H1 (cell line): ENCODE data around the gene ETDB. TPM values are rescaled to one million over a fixed set of nuclear protein-coding genes. Genes with fewer than 3 reads are reported as not detected.

Experiments
- CTCF ChIA-PET: fragments of 300-600 bp; sonication (Branson Sonifier 250); formaldehyde crosslinking; loops from one replicate; lab custom pipeline; 2021; ENCODE audit not compliant: partially characterized antibody; lab: Charles Lee
- POLR2A ChIA-PET: fragments of 300-600 bp; sonication (Branson Sonifier 250); formaldehyde crosslinking; loops from one replicate; lab custom pipeline; 2021; ENCODE audit warnings: inconsistent platforms; ENCODE audit not compliant: partially characterized antibody; lab: Charles Lee
- DNase-seq, 2 experiments: peaks; one replicate each; pipeline versions ENCODE4 v3.0.0 to v3.0.0-alpha.2; 2010 to 2022; ENCODE audit warnings: low spot score in 2 of 2, low read depth in 1 of 2, mixed read lengths in 1 of 2
- FAIRE-seq: peaks from 2 replicates; lab custom pipeline; 2011; peaks lifted over from hg19 to GRCh38; lab: Jason Lieb, UNC
- H2AFZ ChIP-seq: 2 replicates; pipeline ENCODE4 v1.8.1; 2012; ENCODE audit warnings: low read length, inconsistent platforms
- H2AK5ac ChIP-seq: 2 replicates; pipeline ENCODE4 v1.6.1; 2013; ENCODE audit warnings: low read depth, low read length
- H2BK120ac ChIP-seq: replicated peaks from 2 replicates; pipeline ENCODE3; 2013; ENCODE audit warnings: low read depth, low read length, inconsistent platforms
- H2BK12ac ChIP-seq: 2 replicates; pipeline ENCODE4 v1.6.1; 2013; ENCODE audit warnings: low read depth, low read length
- H2BK15ac ChIP-seq: 2 replicates; pipeline ENCODE4 v1.6.1; 2013; ENCODE audit warnings: low read length
- H2BK20ac ChIP-seq: 2 replicates; pipeline ENCODE4 v1.6.1; 2013; ENCODE audit warnings: low read length
- H2BK5ac ChIP-seq: 2 replicates; pipeline ENCODE4 v1.6.1; 2013; ENCODE audit warnings: low read depth, low read length
- H3K14ac ChIP-seq: 2 replicates; pipeline ENCODE4 v1.6.1; 2013; ENCODE audit warnings: inconsistent platforms; ENCODE audit not compliant: insufficient read length
- H3K18ac ChIP-seq: 2 replicates; pipeline ENCODE4 v1.6.1; 2013; ENCODE audit warnings: low read length; ENCODE audit errors: extremely low read depth
- H3K23ac ChIP-seq: 2 replicates; pipeline ENCODE4 v1.6.1; 2013; ENCODE audit warnings: inconsistent platforms; ENCODE audit not compliant: insufficient read length
- H3K23me2 ChIP-seq: 2 replicates; pipeline ENCODE4 v1.6.1; 2013; ENCODE audit warnings: low read depth, low read length
- H3K27ac ChIP-seq: 2 replicates; pipeline ENCODE4 v1.6.1; 2011; ENCODE audit warnings: low read depth, low read length, inconsistent platforms
- H3K27me3 ChIP-seq, 4 experiments: replicated peaks in 1 of 4; 1 replicate in 1 of 4; 2 replicates in 3 of 4; pipeline versions ENCODE4 v1.6.1 to v1.8.1; 2011 to 2013; ENCODE audit warnings: low read length in 3 of 4, mild to moderate bottlenecking in 3 of 4, inconsistent platforms in 2 of 4, mixed read lengths in 2 of 4, moderate library complexity in 1 of 4; ENCODE audit not compliant: control insufficient read depth in 3 of 4, insufficient read depth in 3 of 4; ENCODE audit errors: extremely low read depth in 1 of 4
- H3K36me3 ChIP-seq, 4 experiments: 2 replicates each; pipeline versions ENCODE4 v1.6.1 to v1.8.1; 2011 to 2013; ENCODE audit warnings: mild to moderate bottlenecking in 4 of 4, low read length in 3 of 4, moderate library complexity in 2 of 4, control low read depth in 1 of 4, inconsistent platforms in 1 of 4; ENCODE audit not compliant: insufficient read depth in 4 of 4, control insufficient read depth in 2 of 4
- H3K4ac ChIP-seq: replicated peaks from 2 replicates; pipeline ENCODE3; 2013; ENCODE audit warnings: low read length, low read depth, mixed read lengths, inconsistent platforms; ENCODE audit not compliant: insufficient read length
- H3K4me1 ChIP-seq, 4 experiments: replicated peaks in 1 of 4; 1 replicate in 1 of 4; 2 replicates in 3 of 4; pipeline versions ENCODE4 v1.6.1 to v1.8.1; 2011 to 2013; ENCODE audit warnings: low read length in 3 of 4, inconsistent platforms in 2 of 4, mixed read lengths in 1 of 4; ENCODE audit not compliant: insufficient read depth in 4 of 4, control insufficient read depth in 3 of 4
- H3K4me2 ChIP-seq, 2 experiments: 2 replicates each; pipeline versions ENCODE4 v1.6.1 to v1.8.1; 2011 to 2013; ENCODE audit warnings: low read depth in 2 of 2, low read length in 2 of 2, control low read depth in 1 of 2, inconsistent platforms in 1 of 2, mild to moderate bottlenecking in 1 of 2; ENCODE audit not compliant: insufficient read depth in 1 of 2
- H3K4me3 ChIP-seq, 4 experiments: fragments of 200-600, 300-600 bp in 1 of 4; sonication (generic), shearing (Covaris generic), sonication (Bioruptor Twin) in 1 of 4; 2 replicates each; pipeline versions ENCODE4 v1.5.1 to v1.8.1; 2011 to 2016; ENCODE audit warnings: low read length in 4 of 4, low read depth in 3 of 4, control low read depth in 2 of 4, inconsistent platforms in 2 of 4, mild to moderate bottlenecking in 2 of 4, mixed read lengths in 1 of 4, moderate library complexity in 1 of 4; ENCODE audit not compliant: insufficient read depth in 2 of 4; ENCODE audit errors: extremely low read depth in 1 of 4
- H3K56ac ChIP-seq: replicated peaks from 2 replicates; pipeline ENCODE3; 2013; ENCODE audit warnings: low read depth, mild to moderate bottlenecking, mixed read lengths, low read length, inconsistent platforms; ENCODE audit not compliant: insufficient read length
- H3K79me1 ChIP-seq: 2 replicates; pipeline ENCODE4 v1.6.1; 2013; ENCODE audit warnings: low read depth, low read length, control low read depth
- H3K79me2 ChIP-seq, 2 experiments: 2 replicates each; pipeline versions ENCODE4 v1.6.1 to v1.8.1; 2012 to 2013; ENCODE audit warnings: low read length in 2 of 2, mild to moderate bottlenecking in 2 of 2, inconsistent platforms in 1 of 2; ENCODE audit not compliant: insufficient read depth in 2 of 2, control insufficient read depth in 1 of 2
- H3K9ac ChIP-seq, 4 experiments: replicated peaks in 1 of 4; 1 replicate in 1 of 4; 2 replicates in 3 of 4; pipeline versions ENCODE4 v1.6.1 to v1.8.1; 2011 to 2013; ENCODE audit warnings: low read depth in 3 of 4, low read length in 3 of 4, control low read depth in 2 of 4, mild to moderate bottlenecking in 2 of 4, moderate library complexity in 2 of 4, inconsistent platforms in 1 of 4; ENCODE audit errors: extremely low read depth in 1 of 4
- H3K9me3 ChIP-seq, 2 experiments: 2 replicates each; pipeline versions ENCODE4 v1.6.1 to v1.8.1; 2012 to 2013; ENCODE audit warnings: mild to moderate bottlenecking in 2 of 2, moderate library complexity in 2 of 2, control low read depth in 1 of 2, inconsistent platforms in 1 of 2, low read depth in 1 of 2, low read length in 1 of 2, mixed read lengths in 1 of 2; ENCODE audit not compliant: insufficient read depth in 2 of 2
- H4K20me1 ChIP-seq, 2 experiments: replicated peaks in 1 of 2; 2 replicates each; pipeline versions ENCODE3 to v1.8.1; 2011 to 2013; ENCODE audit warnings: inconsistent platforms in 2 of 2, low read length in 2 of 2, mild to moderate bottlenecking in 1 of 2; ENCODE audit not compliant: insufficient read depth in 2 of 2, control insufficient read depth in 1 of 2
- H4K5ac ChIP-seq: 2 replicates; pipeline ENCODE4 v1.6.1; 2013; ENCODE audit warnings: low read length, low read depth, mixed read lengths, inconsistent platforms; ENCODE audit not compliant: insufficient read length
- H4K8ac ChIP-seq: 2 replicates; pipeline ENCODE4 v1.8.0; 2013; ENCODE audit warnings: mild to moderate bottlenecking, moderate library complexity, low read length, inconsistent platforms; ENCODE audit not compliant: insufficient read depth; ENCODE audit errors: extremely low read depth
- H4K91ac ChIP-seq: replicated peaks from 2 replicates; pipeline ENCODE3; 2013; ENCODE audit warnings: low read length, mixed read lengths, inconsistent platforms; ENCODE audit not compliant: insufficient read length
- SAP30 ChIP-seq: fragments of 300-600 bp; sonication (generic); IDR thresholded peaks from 2 replicates; pipeline ENCODE4 v1.7.1; 2012; ENCODE audit warnings: low read length, moderate library complexity, mild to moderate bottlenecking, inconsistent platforms; ENCODE audit not compliant: insufficient read depth, insufficient replicate concordance
- SP4 ChIP-seq: IDR thresholded peaks from 2 replicates; pipeline ENCODE4 v1.6.1; 2012; ENCODE audit warnings: low read length, inconsistent platforms
- TEAD4 ChIP-seq: IDR thresholded peaks from 2 replicates; pipeline ENCODE4 v1.6.1; 2012; ENCODE audit warnings: low read depth, low read length, inconsistent platforms, mixed read lengths
- WGBS, 2 experiments: shearing (Covaris generic) in 1 of 2; methylation state at CpG; one replicate each; pipeline versions ENCODE4 v1.1.6 to v1.1.7; 2013 to 2015; ENCODE audit warnings: low lambda C conversion rate in 2 of 2, mixed read lengths in 2 of 2, inconsistent platforms in 1 of 2, low coverage in 1 of 2, missing lambda C conversion rate in 1 of 2; ENCODE audit not compliant: insufficient replicate concordance in 2 of 2, insufficient coverage in 1 of 2, insufficient read length in 1 of 2; ENCODE audit errors: extremely low coverage in 1 of 2, missing lambda C conversion rate in 1 of 2; 5-methylcytosine and 5-hydroxymethylcytosine counted together
- polyA plus RNA-seq, 7 experiments: library from polyadenylated mRNA; depleted of rRNA in 3 of 7; stranded (reverse) in 5 of 7; unstranded in 2 of 7; fragments of >200 nt in 5 of 7; fragments of 200-250 nt in 2 of 7; gene quantifications; 1 replicate in 5 of 7; 2 replicates in 1 of 7; 4 replicates in 1 of 7; pipeline versions ENCODE4 v1.2.1 to v1.2.3, GENCODE V29; 2011 to 2013; ENCODE audit warnings: missing spikeins in 2 of 7, mixed read lengths in 2 of 7
- total RNA-seq: library from RNA; stranded (reverse); fragmentation: NEBNext Ultra II Directional; extraction: Animal tissue kit (Norgen Biotek cat#: 25700); gene quantifications from 2 replicates; pipeline ENCODE4 v1.2.1, GENCODE V29; 2021
- TF ChIP-seq, protein P1 (sequence below): IDR thresholded peaks from 2 replicates; pipeline ENCODE4 v1.6.1; 2012; ENCODE audit warnings: inconsistent platforms

The ETDB gene
- total and polyA plus RNA-seq, 2 of the 8 experiments (the other 6 are each of a cell fraction or from before 2014, with no cell fraction given) = not detected

DNA sequence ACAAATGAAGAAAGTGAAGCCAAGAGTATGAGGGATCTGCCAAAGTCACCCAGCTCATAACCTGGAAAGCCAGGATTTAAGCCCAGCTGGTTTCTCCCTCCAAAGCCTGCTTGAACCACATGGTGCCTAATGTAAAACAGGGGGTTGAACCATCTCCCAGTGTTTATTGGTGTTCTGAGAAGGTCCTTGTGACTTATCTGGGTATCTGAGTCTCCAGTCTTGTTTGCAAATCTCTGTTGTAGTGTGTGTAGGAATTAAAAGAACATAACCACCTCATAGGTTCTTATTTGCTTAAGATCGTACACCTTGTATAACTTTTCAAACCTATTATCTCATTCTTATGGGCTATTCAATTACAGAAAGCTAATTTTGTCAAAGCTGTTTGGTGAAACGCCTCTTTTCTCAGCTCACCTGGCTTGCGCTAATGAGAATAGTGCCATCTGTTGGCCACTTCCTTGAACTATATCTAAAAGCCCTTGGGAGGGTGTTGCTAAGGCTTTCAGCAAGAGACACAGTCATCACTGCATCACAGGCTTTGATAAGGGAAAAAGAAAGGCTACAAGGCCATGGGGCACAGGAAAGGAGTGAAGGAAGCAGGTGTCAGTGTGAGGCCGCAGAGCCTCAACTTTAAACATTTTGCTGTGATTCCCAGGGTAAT is 34.0 kb downstream of the ETDB start:
- Histone ChIP-seq H2AK5ac (no peak overlapping the region), H2BK12ac (no peak overlapping the region), H3K4me3 (no peak overlapping the region), H3K36me3 (no peaks in the 10 kb centered on the region), H2BK5ac (no peak overlapping the region), H4K20me1 (no peaks in the 10 kb centered on the region), H4K5ac (no peak overlapping the region), H3K9me3 (peaks cover 3 to 9% of the 10 kb centered on the region in 2 experiments; a peak in 2 of 4 replicates), H2BK20ac (no peak overlapping the region), H4K8ac (no peak overlapping the region), H3K4me2 (peak overlapping the region in 1 of 2 experiments; percentile 31; a peak in 1 of 4 replicates), H3K79me2 (no peaks in the 10 kb centered on the region), H2AFZ (peak overlapping the region; percentile 62; the same call in 1 of the 2 replicates), H3K4me1 (no peaks in the 10 kb centered on the region), H3K79me1 (no peaks in the 10 kb centered on the region), H3K18ac (no peak overlapping the region), H3K56ac (no peak overlapping the region), H4K91ac (no peak overlapping the region), H2BK120ac (no peak overlapping the region), H3K9ac (no peak overlapping the region), H3K23me2 (no peaks in the 10 kb centered on the region), H3K23ac (no peak overlapping the region), H3K14ac (no peak overlapping the region), H2BK15ac (no peak overlapping the region), H3K4ac (no peak overlapping the region), H3K27me3 (no peaks in the 10 kb centered on the region), H3K27ac (no peak overlapping the region)
- POLR2A ChIA-PET = no interaction called here
- WGBS, 2 experiments = 5% methylated on average over 4 of the region's 4 CpGs; no CpG with 5 or more reads in 1 of the 2 experiments
- CTCF ChIA-PET = interaction anchor here (1.1 to 1.8 kb wide), 10 partner anchors 9 to 121 kb away, joined by 3 to 9 read pairs (median 3); no protein-coding TSS in a partner anchor
- DNase-seq (no peak), FAIRE-seq (peak; percentile 73)
- TF ChIP-seq, protein P1, sequence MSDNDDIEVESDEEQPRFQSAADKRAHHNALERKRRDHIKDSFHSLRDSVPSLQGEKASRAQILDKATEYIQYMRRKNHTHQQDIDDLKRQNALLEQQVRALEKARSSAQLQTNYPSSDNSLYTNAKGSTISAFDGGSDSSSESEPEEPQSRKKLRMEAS = no peak
- TF ChIP-seq SAP30 = no peak
- no peak for TF ChIP-seq SP4
- no peak for TF ChIP-seq TEAD4
